ENCODE measurements around the gene CHCHD3.

CHCHD3 gene

GRCh38 chr7:132793474-132793873 is 288.4 kb downstream of the CHCHD3 start:
- no peak for DNase-seq (ENCODE audit: extremely low read depth, insufficient read length)
- Histone ChIP-seq H3K27me3 (replicated peaks; ENCODE audit: control insufficient read depth, insufficient read depth, low read length) (no peaks in the 10 kb centered on the region), H3K4me3 (replicated peaks; ENCODE audit: low read depth, low read length) (no peak overlapping the region), H3K36me3 (ENCODE audit: control insufficient read depth, insufficient read depth, low read length) (no peaks in the 10 kb centered on the region; the same call in 1 of the 2 replicates)
- TF ChIP-seq, protein P1, sequence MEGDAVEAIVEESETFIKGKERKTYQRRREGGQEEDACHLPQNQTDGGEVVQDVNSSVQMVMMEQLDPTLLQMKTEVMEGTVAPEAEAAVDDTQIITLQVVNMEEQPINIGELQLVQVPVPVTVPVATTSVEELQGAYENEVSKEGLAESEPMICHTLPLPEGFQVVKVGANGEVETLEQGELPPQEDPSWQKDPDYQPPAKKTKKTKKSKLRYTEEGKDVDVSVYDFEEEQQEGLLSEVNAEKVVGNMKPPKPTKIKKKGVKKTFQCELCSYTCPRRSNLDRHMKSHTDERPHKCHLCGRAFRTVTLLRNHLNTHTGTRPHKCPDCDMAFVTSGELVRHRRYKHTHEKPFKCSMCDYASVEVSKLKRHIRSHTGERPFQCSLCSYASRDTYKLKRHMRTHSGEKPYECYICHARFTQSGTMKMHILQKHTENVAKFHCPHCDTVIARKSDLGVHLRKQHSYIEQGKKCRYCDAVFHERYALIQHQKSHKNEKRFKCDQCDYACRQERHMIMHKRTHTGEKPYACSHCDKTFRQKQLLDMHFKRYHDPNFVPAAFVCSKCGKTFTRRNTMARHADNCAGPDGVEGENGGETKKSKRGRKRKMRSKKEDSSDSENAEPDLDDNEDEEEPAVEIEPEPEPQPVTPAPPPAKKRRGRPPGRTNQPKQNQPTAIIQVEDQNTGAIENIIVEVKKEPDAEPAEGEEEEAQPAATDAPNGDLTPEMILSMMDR (IDR thresholded peaks at IDR 0.05; ENCODE audit: insufficient read depth, low read length, poor library complexity, severe bottlenecking): no peak

DNA sequence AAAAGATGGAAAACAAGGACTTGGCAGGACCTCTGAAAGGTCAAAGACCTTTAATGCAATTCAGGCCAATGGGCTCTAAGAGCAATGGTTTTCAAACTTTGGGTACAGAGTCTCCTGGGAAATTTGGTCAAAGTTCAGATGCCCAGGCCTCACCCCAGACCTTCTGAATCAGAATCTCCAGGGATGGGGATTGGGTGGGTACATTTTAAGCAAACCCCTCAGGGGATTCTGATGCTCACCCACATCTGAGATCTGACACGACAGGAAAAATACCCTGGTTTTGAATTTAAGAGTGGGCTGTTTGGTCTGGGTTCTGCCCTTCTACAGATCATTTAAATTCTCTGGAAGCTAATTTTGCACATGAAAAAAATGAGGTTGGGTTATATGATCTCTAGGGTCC is 290.9 kb downstream of the CHCHD3 start:
- no peak for DNase-seq (ENCODE audit: extremely low read depth, insufficient read length)
- no peak overlapping the region for H3K4me3 ChIP-seq (replicated peaks; ENCODE audit: low read depth, low read length)
- no peaks in the 10 kb centered on the region; the same call in none of the 2 replicates for H3K36me3 ChIP-seq (ENCODE audit: control insufficient read depth, insufficient read depth, low read length)
- no peaks in the 10 kb centered on the region for H3K27me3 ChIP-seq (replicated peaks; ENCODE audit: control insufficient read depth, insufficient read depth, low read length)
- TF ChIP-seq, protein P1 (IDR thresholded peaks at IDR 0.05; ENCODE audit: insufficient read depth, low read length, poor library complexity, severe bottlenecking): no peak

DNA sequence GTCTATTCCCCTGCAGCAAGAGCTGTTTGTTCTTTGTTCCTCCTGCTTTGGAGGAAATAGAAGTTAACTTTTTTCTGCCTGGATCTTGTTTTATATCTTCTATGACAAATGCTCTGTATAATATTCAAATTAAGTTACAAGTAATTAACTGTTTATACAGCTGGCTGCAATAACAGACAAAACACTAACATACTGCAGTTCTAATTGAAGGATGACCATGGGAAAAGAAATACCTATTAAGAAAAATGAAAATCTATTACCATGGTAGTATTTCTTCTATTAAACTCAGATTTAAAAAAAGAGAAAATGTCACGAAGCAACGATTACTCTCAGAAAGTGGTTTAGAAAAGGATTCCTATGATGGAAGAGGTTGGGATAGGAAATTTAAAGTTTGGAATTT is 291.8 kb downstream of the CHCHD3 start:
- no peaks in the 10 kb centered on the region for H3K27me3 ChIP-seq (replicated peaks; ENCODE audit: control insufficient read depth, insufficient read depth, low read length)
- no peak for DNase-seq (ENCODE audit: extremely low read depth, insufficient read length)

GRCh38 chr7:132789281-132789680 is 292.6 kb downstream of the CHCHD3 start:
- Histone ChIP-seq H3K36me3 (ENCODE audit: control insufficient read depth, insufficient read depth, low read length) (no peaks in the 10 kb centered on the region; the same call in none of the 2 replicates), H3K27me3 (replicated peaks; ENCODE audit: control insufficient read depth, insufficient read depth, low read length) (no peaks in the 10 kb centered on the region), H3K4me3 (replicated peaks; ENCODE audit: low read depth, low read length) (no peak overlapping the region)
- TF ChIP-seq, protein P1 (IDR thresholded peaks at IDR 0.05; ENCODE audit: insufficient read depth, low read length, poor library complexity, severe bottlenecking): no peak
- DNase-seq (ENCODE audit: extremely low read depth, insufficient read length): no peak

More for the DNA sequence above, 291.8 kb downstream of the CHCHD3 start:
- TF ChIP-seq, protein P1 (IDR thresholded peaks at IDR 0.05; ENCODE audit: insufficient read depth, low read length, poor library complexity, severe bottlenecking): no peak
- H3K4me3 ChIP-seq (replicated peaks; ENCODE audit: low read depth, low read length): no peak overlapping the region
- H3K36me3 ChIP-seq (ENCODE audit: control insufficient read depth, insufficient read depth, low read length): no peaks in the 10 kb centered on the region; the same call in none of the 2 replicates

GRCh38 chr7:132785870-132786269 is 296.0 kb downstream of the CHCHD3 start:
- Histone ChIP-seq H3K36me3 (ENCODE audit: control insufficient read depth, insufficient read depth, low read length) (no peaks in the 10 kb centered on the region; the same call in none of the 2 replicates), H3K27me3 (replicated peaks; ENCODE audit: control insufficient read depth, insufficient read depth, low read length) (no peaks in the 10 kb centered on the region), H3K4me3 (replicated peaks; ENCODE audit: low read depth, low read length) (no peak overlapping the region)
- DNase-seq (ENCODE audit: extremely low read depth, insufficient read length): no peak
- TF ChIP-seq, protein P1 (IDR thresholded peaks at IDR 0.05; ENCODE audit: insufficient read depth, low read length, poor library complexity, severe bottlenecking): no peak

DNA sequence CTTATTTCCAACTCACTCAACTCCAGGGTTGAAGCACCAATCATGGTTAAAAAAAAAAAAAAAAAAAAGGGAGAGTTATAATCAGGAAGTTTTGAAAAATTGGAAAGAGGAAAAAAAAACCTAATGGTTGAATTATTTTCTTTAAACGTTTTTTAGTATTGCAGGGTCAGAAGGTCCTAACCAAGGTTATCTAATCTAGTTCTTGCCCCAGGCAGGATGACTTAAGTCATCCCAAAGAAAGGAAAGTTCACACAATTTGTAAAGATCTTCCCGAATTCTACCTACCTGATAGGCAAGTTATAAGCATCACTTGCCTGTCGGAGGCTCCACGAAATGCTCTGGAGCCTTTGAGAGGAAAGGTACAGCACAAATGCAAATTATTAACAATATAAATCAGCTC is 297.5 kb downstream of the CHCHD3 start:
- Histone ChIP-seq H3K36me3 (ENCODE audit: control insufficient read depth, insufficient read depth, low read length) (no peaks in the 10 kb centered on the region; the same call in none of the 2 replicates), H3K27me3 (replicated peaks; ENCODE audit: control insufficient read depth, insufficient read depth, low read length) (no peaks in the 10 kb centered on the region), H3K4me3 (replicated peaks; ENCODE audit: low read depth, low read length) (no peak overlapping the region)
- TF ChIP-seq, protein P1 (IDR thresholded peaks at IDR 0.05; ENCODE audit: insufficient read depth, low read length, poor library complexity, severe bottlenecking): no peak
- DNase-seq (ENCODE audit: extremely low read depth, insufficient read length): no peak

All from GM06990 (cell line).